Measurements from ENCODE around the gene RARB.

GRCh38 chr3:25631989-25632388, 203.9 kb downstream of the RARB start:
- no peak for TF ChIP-seq CTCF (IDR thresholded peaks at IDR 0.05)
- TF ChIP-seq POLR2A (IDR thresholded peaks at IDR 0.05), result no peak
